Right lobe of liver (tissue), 6 donors: ENCODE results near the gene DIAPH3. TPM values are rescaled to one million over a fixed set of nuclear protein-coding genes. Genes with fewer than 3 reads are reported as not detected.

ENCODE experiments used
- ATAC-seq, 4 donors: fragments of 200-7000 bp; cut with Tn5 transposase; one replicate each; pipeline ENCODE4 v1.9.1; 2020; ENCODE audit warnings: mild to moderate bottlenecking in 4 of 4, moderate library complexity in 4 of 4
- DNase-seq, 3 donors: peaks; one replicate each; pipeline ENCODE4 v3.0.0-alpha.2; 2020
- H3K27ac ChIP-seq, 3 donors: fragments of 200-600 bp; one replicate each; pipeline ENCODE4 v1.8.0; 2022
- H3K27me3 ChIP-seq, 2 donors: fragments of 200-600 bp; one replicate each; pipeline ENCODE4 v1.8.0; 2022
- H3K36me3 ChIP-seq, 4 donors: fragments of 200-600 bp; sonication (generic) in 1 of 4; one replicate each; pipeline versions ENCODE4 v1.5.1 to v1.8.0; 2017 to 2022; ENCODE audit warnings: control low read depth in 1 of 4
- H3K4me1 ChIP-seq, 4 donors: fragments of 200-600 bp; sonication (generic) in 1 of 4; one replicate each; pipeline versions ENCODE4 v1.5.1 to v1.8.0; 2017 to 2022; ENCODE audit warnings: control low read depth in 1 of 4
- H3K4me3 ChIP-seq, 3 donors: fragments of 200-600 bp; one replicate each; pipeline ENCODE4 v1.8.0; 2022
- H3K9me3 ChIP-seq, 4 donors: fragments of 200-600 bp; sonication (generic) in 1 of 4; one replicate each; pipeline versions ENCODE4 v1.5.1 to v1.8.0; 2017 to 2022; ENCODE audit warnings: control low read depth in 1 of 4
- POLR2A ChIP-seq: fragments of 450-650 bp; IDR thresholded peaks from one replicate; pipeline ENCODE4 v1.6.1; 2017; ENCODE audit warnings: antibody characterized with exemption, mild to moderate bottlenecking
- WGBS: methylation state at CpG from one replicate; pipeline ENCODE4 v1.1.6; 2018; ENCODE audit warnings: low coverage, low lambda C conversion rate; ENCODE audit not compliant: insufficient coverage; ENCODE audit errors: missing lambda C conversion rate; 5-methylcytosine and 5-hydroxymethylcytosine counted together
- intact Hi-C, 2 donors: fragments of 100-400 bp; cut with DNase I; formaldehyde crosslinking; loops; one replicate each; pipeline versions ENCODE4 v1.11.2 to v1.14.1; 2022
- total RNA-seq, 6 experiments: library from RNA; depleted of rRNA in 2 of 6; stranded (reverse); fragments of >200 nt in 2 of 6; fragmentation: NEBNext Ultra II Directional in 3 of 6; extraction: Animal tissue kit (Norgen Biotek cat#: 25700) in 3 of 6; gene quantifications; one replicate each; pipeline versions ENCODE4 v1.1.0 to v1.2.4, GENCODE V29; 2016 to 2023
- TF ChIP-seq, protein P1 (sequence below), 4 donors: fragments of 200-600 bp in 3 of 4; fragments of 450-650 bp in 1 of 4; IDR thresholded peaks; one replicate each; pipeline versions ENCODE4 v1.5.1 to v1.8.0; 2016 to 2022; ENCODE audit warnings: antibody characterized with exemption in 4 of 4, mild to moderate bottlenecking in 2 of 4
- donor health status: DM: no; HTN: yes; CAD: no.
- donor health status: DM: no; HTN: no; CAD: no.
- donor health status: DM: no; HTN: no; CAD: no.
- donor health status: DM: no; HTN: yes; CAD: no.
- donor health status: DM: no; HTN: yes; CAD: no.

Gene DIAPH3
- total RNA-seq, 6 experiments from 2014 or later, result 0.10 to 1.6 (median 0.93) TPM; not detected in 1

DNA sequence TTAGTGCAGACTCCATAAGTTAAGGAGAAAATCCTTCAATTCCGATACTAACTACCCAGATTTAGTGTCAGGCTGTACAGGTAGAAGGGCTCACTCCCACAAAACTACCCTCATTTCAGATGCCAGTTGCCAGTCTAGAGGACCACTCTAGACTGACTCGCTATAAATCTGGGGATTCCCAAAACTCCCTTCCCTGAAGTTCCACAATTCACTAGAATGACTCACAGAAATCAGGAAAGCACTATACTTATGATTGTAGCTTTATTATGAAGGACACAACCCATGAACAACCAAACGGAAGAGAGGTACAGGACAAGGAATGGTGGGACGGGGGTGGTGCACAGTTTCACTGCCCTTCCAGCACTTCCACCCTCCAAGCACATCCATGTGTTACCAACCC is 321.2 kb downstream of the DIAPH3 start:
- Histone ChIP-seq H3K9me3 (no peaks in the 10 kb centered on the region), H3K4me1 (no peaks in the 10 kb centered on the region), H3K4me3 (no peak overlapping the region), H3K27me3 (no peaks in the 10 kb centered on the region), H3K27ac (no peak overlapping the region), H3K36me3 (no peaks in the 10 kb centered on the region)
- TF ChIP-seq, protein P1, sequence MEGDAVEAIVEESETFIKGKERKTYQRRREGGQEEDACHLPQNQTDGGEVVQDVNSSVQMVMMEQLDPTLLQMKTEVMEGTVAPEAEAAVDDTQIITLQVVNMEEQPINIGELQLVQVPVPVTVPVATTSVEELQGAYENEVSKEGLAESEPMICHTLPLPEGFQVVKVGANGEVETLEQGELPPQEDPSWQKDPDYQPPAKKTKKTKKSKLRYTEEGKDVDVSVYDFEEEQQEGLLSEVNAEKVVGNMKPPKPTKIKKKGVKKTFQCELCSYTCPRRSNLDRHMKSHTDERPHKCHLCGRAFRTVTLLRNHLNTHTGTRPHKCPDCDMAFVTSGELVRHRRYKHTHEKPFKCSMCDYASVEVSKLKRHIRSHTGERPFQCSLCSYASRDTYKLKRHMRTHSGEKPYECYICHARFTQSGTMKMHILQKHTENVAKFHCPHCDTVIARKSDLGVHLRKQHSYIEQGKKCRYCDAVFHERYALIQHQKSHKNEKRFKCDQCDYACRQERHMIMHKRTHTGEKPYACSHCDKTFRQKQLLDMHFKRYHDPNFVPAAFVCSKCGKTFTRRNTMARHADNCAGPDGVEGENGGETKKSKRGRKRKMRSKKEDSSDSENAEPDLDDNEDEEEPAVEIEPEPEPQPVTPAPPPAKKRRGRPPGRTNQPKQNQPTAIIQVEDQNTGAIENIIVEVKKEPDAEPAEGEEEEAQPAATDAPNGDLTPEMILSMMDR (IDR thresholded peaks at IDR 0.05), result no peak
- no peak for TF ChIP-seq POLR2A
- DNase-seq, result no peak
- 78% methylated on average over 3 of the region's 4 CpGs for WGBS
- no peak for ATAC-seq
- intact Hi-C loops, result no loop called here

DNA sequence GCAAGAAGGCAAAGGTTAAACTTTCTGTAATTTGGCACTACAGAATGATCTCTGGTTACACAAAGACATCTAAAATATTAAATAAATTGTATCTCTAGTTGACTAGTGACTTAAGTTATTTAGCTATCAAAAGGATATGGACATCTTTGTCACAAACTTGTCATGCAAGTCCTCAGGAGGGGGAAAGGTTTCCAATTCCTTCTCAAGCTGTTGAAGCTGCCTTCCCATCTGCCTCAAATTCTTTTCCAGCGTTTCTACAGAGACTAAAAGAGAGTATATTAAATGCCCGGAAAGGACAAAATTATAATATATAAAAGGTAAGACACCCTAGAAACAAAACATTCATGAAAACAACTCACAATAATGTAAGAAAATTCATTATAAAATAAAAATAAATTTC is 324.5 kb downstream of the DIAPH3 start:
- no peaks in the 10 kb centered on the region for H3K9me3 ChIP-seq
- no peak overlapping the region for H3K4me3 ChIP-seq
- H3K4me1 ChIP-seq, result no peaks in the 10 kb centered on the region
- no peak overlapping the region for H3K27ac ChIP-seq
- ATAC-seq, result no peak
- no peak for DNase-seq
- H3K36me3 ChIP-seq, result no peaks in the 10 kb centered on the region
- no peaks in the 10 kb centered on the region for H3K27me3 ChIP-seq
- intact Hi-C loops, result no loop called here
- TF ChIP-seq, protein P1 (IDR thresholded peaks at IDR 0.05), result no peak
- TF ChIP-seq POLR2A, result no peak
- 90% methylated on average over 2 of the region's 2 CpGs for WGBS

DNA sequence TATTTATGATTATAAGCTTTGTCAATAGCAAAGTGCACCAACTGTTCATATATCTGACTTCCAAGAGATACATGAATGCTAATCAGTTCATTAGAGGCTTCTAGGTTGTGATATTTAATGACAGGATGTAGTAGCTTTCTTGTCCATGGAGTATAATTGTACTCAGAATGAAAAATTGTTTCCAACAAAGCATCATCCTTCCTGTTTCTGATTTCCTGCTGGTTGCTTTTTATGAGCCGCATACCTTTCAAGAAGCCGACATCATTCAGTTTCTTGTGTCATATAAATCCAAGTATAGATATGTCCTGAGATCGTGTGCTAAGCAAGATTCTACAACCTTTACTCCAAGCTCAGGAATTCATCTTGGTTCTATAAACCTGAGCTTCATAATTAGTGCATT is 326.6 kb downstream of the DIAPH3 start:
- H3K4me1 ChIP-seq, result no peaks in the 10 kb centered on the region
- no peak for TF ChIP-seq POLR2A
- TF ChIP-seq, protein P1 (IDR thresholded peaks at IDR 0.05), result no peak
- no peaks in the 10 kb centered on the region for H3K36me3 ChIP-seq
- no peak overlapping the region for H3K4me3 ChIP-seq
- H3K9me3 ChIP-seq, result no peaks in the 10 kb centered on the region
- no peaks in the 10 kb centered on the region for H3K27me3 ChIP-seq
- intact Hi-C loops, result no loop called here
- no peak for ATAC-seq
- 86% methylated on average over 3 of the region's 3 CpGs for WGBS
- no peak overlapping the region for H3K27ac ChIP-seq
- no peak for DNase-seq

- Histone ChIP-seq H3K36me3 (no peaks in the 10 kb centered on the region), H3K4me1 (no peaks in the 10 kb centered on the region), H3K27me3 (no peaks in the 10 kb centered on the region), H3K27ac (no peak overlapping the region), H3K4me3 (no peak overlapping the region), H3K9me3 (no peaks in the 10 kb centered on the region)
- intact Hi-C loops, result no loop called here
- ATAC-seq, result no peak
- no peak for TF ChIP-seq POLR2A
- TF ChIP-seq, protein P1 (IDR thresholded peaks at IDR 0.05), result no peak
- 58% methylated on average over 2 of the region's 2 CpGs for WGBS
- DNase-seq, result no peak
Measured at GRCh38 chr13:59835569-59835968, 328.2 kb downstream of the DIAPH3 start.

DNA sequence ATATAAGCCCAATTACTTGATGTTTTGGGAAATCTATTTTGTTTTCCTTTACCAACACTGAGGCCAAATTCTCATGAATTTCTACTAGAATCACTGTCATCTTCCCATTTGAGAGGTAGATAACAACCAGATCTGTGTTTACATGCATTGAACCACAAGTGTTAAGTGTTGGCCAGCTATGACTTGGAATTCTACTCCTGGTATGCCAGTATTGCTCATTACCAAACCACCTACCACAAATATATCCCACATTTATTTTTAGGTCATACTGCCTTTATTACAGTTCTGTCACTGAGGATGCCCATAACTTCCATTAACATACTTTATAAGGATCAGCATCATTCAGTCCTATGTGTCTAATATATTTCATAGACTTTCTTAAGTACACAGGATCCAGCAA is 328.9 kb downstream of the DIAPH3 start:
- Histone ChIP-seq H3K27ac (no peak overlapping the region), H3K27me3 (no peaks in the 10 kb centered on the region), H3K9me3 (no peaks in the 10 kb centered on the region), H3K4me3 (no peak overlapping the region), H3K4me1 (no peaks in the 10 kb centered on the region), H3K36me3 (no peaks in the 10 kb centered on the region)
- TF ChIP-seq, protein P1 (IDR thresholded peaks at IDR 0.05), result no peak
- no peak for TF ChIP-seq POLR2A
- ATAC-seq (no peak), DNase-seq (no peak)
- intact Hi-C loops, result no loop called here
